T-helper 1 cell treated with Interleukin-12 subunit alpha and Interleukin-12 subunit beta and Interleukin-4 antibody, amounts not matched to agents 30 μg/mL and 1 μg/mL, for 36 hours (primary cell): ENCODE results near the gene RPRD1B.

Experiments used
- H3K27ac Mint-ChIP-seq: one replicate; pipeline ENCODE4 v1.8.0; 2021; ENCODE audit warnings: mild to moderate bottlenecking, mixed read lengths
- H3K27me3 Mint-ChIP-seq: one replicate; pipeline ENCODE4 v1.8.0; 2021; ENCODE audit warnings: low read depth, mixed read lengths
- H3K36me3 Mint-ChIP-seq: one replicate; pipeline ENCODE4 v1.8.0; 2021; ENCODE audit warnings: low read depth, mixed read lengths
- H3K4me1 Mint-ChIP-seq: one replicate; pipeline ENCODE4 v1.8.0; 2021; ENCODE audit warnings: low read depth, mixed read lengths
- H3K4me3 Mint-ChIP-seq: one replicate; pipeline ENCODE4 v1.8.0; 2021; ENCODE audit warnings: mild to moderate bottlenecking, moderate library complexity, mixed read lengths
- H3K9me3 Mint-ChIP-seq: one replicate; pipeline ENCODE4 v1.8.0; 2021; ENCODE audit warnings: mixed read lengths

Gene RPRD1B

GRCh38 chr20:38012332-38012731 is 21.2 kb upstream of the RPRD1B start:
- peaks cover 47% of the 10 kb centered on the region for H3K36me3 Mint-ChIP-seq
- no peak overlapping the region for H3K27ac Mint-ChIP-seq
- no peak overlapping the region for H3K4me3 Mint-ChIP-seq
- H3K9me3 Mint-ChIP-seq, result peaks cover 4% of the 10 kb centered on the region
- H3K4me1 Mint-ChIP-seq, result no peaks in the 10 kb centered on the region
- no peaks in the 10 kb centered on the region for H3K27me3 Mint-ChIP-seq

GRCh38 chr20:38013887-38014286 is 19.7 kb upstream of the RPRD1B start:
- Mint-ChIP-seq H3K9me3 (peaks cover 18% of the 10 kb centered on the region), H3K27me3 (no peaks in the 10 kb centered on the region), H3K27ac (no peak overlapping the region), H3K4me3 (no peak overlapping the region), H3K36me3 (peaks cover 55% of the 10 kb centered on the region), H3K4me1 (no peaks in the 10 kb centered on the region)

GRCh38 chr20:38017959-38018358 is 15.6 kb upstream of the RPRD1B start:
- peaks cover 29% of the 10 kb centered on the region for H3K9me3 Mint-ChIP-seq
- H3K4me1 Mint-ChIP-seq, result no peaks in the 10 kb centered on the region
- H3K27me3 Mint-ChIP-seq, result no peaks in the 10 kb centered on the region
- H3K27ac Mint-ChIP-seq, result no peak overlapping the region
- peaks cover 50% of the 10 kb centered on the region for H3K36me3 Mint-ChIP-seq
- H3K4me3 Mint-ChIP-seq, result no peak overlapping the region

- H3K9me3 Mint-ChIP-seq, result peaks cover 29% of the 10 kb centered on the region
- no peaks in the 10 kb centered on the region for H3K4me1 Mint-ChIP-seq
- H3K27ac Mint-ChIP-seq, result no peak overlapping the region
Measured at GRCh38 chr20:38018385-38018784, 15.2 kb upstream of the RPRD1B start.

GRCh38 chr20:38021087-38021772 is 12.3 kb upstream of the RPRD1B start:
- Mint-ChIP-seq H3K27ac (no peak overlapping the region), H3K4me3 (no peak overlapping the region), H3K36me3 (peaks cover 31% of the 10 kb centered on the region), H3K4me1 (peaks cover 3% of the 10 kb centered on the region), H3K27me3 (no peaks in the 10 kb centered on the region), H3K9me3 (peaks cover 29% of the 10 kb centered on the region)

More at GRCh38 chr20:38018385-38018784, 15.2 kb upstream of the RPRD1B start:
- no peaks in the 10 kb centered on the region for H3K27me3 Mint-ChIP-seq
- H3K36me3 Mint-ChIP-seq, result peaks cover 46% of the 10 kb centered on the region
- no peak overlapping the region for H3K4me3 Mint-ChIP-seq

GRCh38 chr20:38023181-38024001 is 10.2 kb upstream of the RPRD1B start:
- H3K9me3 Mint-ChIP-seq, result peaks cover 15% of the 10 kb centered on the region
- H3K36me3 Mint-ChIP-seq, result peaks cover 17% of the 10 kb centered on the region
- no peak overlapping the region for H3K4me3 Mint-ChIP-seq
- peaks cover 8% of the 10 kb centered on the region for H3K4me1 Mint-ChIP-seq
- no peaks in the 10 kb centered on the region for H3K27me3 Mint-ChIP-seq
- no peak overlapping the region for H3K27ac Mint-ChIP-seq

- Mint-ChIP-seq H3K4me1 (peaks cover 14% of the 10 kb centered on the region), H3K4me3 (no peak overlapping the region), H3K36me3 (peaks cover 10% of the 10 kb centered on the region), H3K27ac (no peak overlapping the region), H3K9me3 (peaks cover 5% of the 10 kb centered on the region), H3K27me3 (no peaks in the 10 kb centered on the region)
Measured at GRCh38 chr20:38024496-38024895, 9.1 kb upstream of the RPRD1B start.

GRCh38 chr20:38029453-38029852 is 4.1 kb upstream of the RPRD1B start:
- no peak overlapping the region for H3K27ac Mint-ChIP-seq
- H3K9me3 Mint-ChIP-seq, result no peaks in the 10 kb centered on the region
- H3K36me3 Mint-ChIP-seq, result peaks cover 9% of the 10 kb centered on the region
- H3K4me3 Mint-ChIP-seq, result no peak overlapping the region
- H3K27me3 Mint-ChIP-seq, result no peaks in the 10 kb centered on the region
- H3K4me1 Mint-ChIP-seq, result peaks cover 41% of the 10 kb centered on the region

GRCh38 chr20:38031957-38032356 is 1.6 kb upstream of the RPRD1B start:
- H3K9me3 Mint-ChIP-seq, result no peaks in the 10 kb centered on the region
- peaks cover 51% of the 10 kb centered on the region for H3K4me1 Mint-ChIP-seq
- peak overlapping the region; percentile 97 for H3K4me3 Mint-ChIP-seq
- peaks cover 17% of the 10 kb centered on the region for H3K36me3 Mint-ChIP-seq
- no peaks in the 10 kb centered on the region for H3K27me3 Mint-ChIP-seq
- peak overlapping the region; percentile 98 for H3K27ac Mint-ChIP-seq

GRCh38 chr20:38032585-38033329 is 789 bp upstream of the RPRD1B start:
- peak overlapping the region; percentile 97 for H3K4me3 Mint-ChIP-seq
- no peaks in the 10 kb centered on the region for H3K9me3 Mint-ChIP-seq
- peaks cover 22% of the 10 kb centered on the region for H3K36me3 Mint-ChIP-seq
- peak overlapping the region; percentile 98 for H3K27ac Mint-ChIP-seq
- H3K27me3 Mint-ChIP-seq, result no peaks in the 10 kb centered on the region
- H3K4me1 Mint-ChIP-seq, result peaks cover 55% of the 10 kb centered on the region

GRCh38 chr20:38034108-38034649 is 633 bp downstream of the RPRD1B start:
- no peaks in the 10 kb centered on the region for H3K27me3 Mint-ChIP-seq
- H3K9me3 Mint-ChIP-seq, result no peaks in the 10 kb centered on the region
- peaks cover 46% of the 10 kb centered on the region for H3K4me1 Mint-ChIP-seq
- H3K36me3 Mint-ChIP-seq, result peaks cover 18% of the 10 kb centered on the region
- H3K27ac Mint-ChIP-seq, result peak overlapping the region; percentile 98
- H3K4me3 Mint-ChIP-seq, result peak overlapping the region; percentile 97

GRCh38 chr20:38034961-38035360 is 1.4 kb downstream of the RPRD1B start:
- no peaks in the 10 kb centered on the region for H3K27me3 Mint-ChIP-seq
- peaks cover 16% of the 10 kb centered on the region for H3K36me3 Mint-ChIP-seq
- H3K9me3 Mint-ChIP-seq, result no peaks in the 10 kb centered on the region
- H3K4me3 Mint-ChIP-seq, result peak overlapping the region; percentile 97
- peaks cover 41% of the 10 kb centered on the region for H3K4me1 Mint-ChIP-seq
- H3K27ac Mint-ChIP-seq, result peak overlapping the region; percentile 98

- H3K4me3 Mint-ChIP-seq, result no peak overlapping the region
- peaks cover 21% of the 10 kb centered on the region for H3K36me3 Mint-ChIP-seq
- no peak overlapping the region for H3K27ac Mint-ChIP-seq
- peaks cover 32% of the 10 kb centered on the region for H3K4me1 Mint-ChIP-seq
- H3K9me3 Mint-ChIP-seq, result no peaks in the 10 kb centered on the region
- no peaks in the 10 kb centered on the region for H3K27me3 Mint-ChIP-seq
Measured at GRCh38 chr20:38036366-38036765, 2.8 kb downstream of the RPRD1B start.

- H3K36me3 Mint-ChIP-seq, result peaks cover 35% of the 10 kb centered on the region
- H3K27me3 Mint-ChIP-seq, result no peaks in the 10 kb centered on the region
- peak overlapping the region; percentile 31 for H3K27ac Mint-ChIP-seq
- no peaks in the 10 kb centered on the region for H3K9me3 Mint-ChIP-seq
- no peak overlapping the region for H3K4me3 Mint-ChIP-seq
- peaks cover 9% of the 10 kb centered on the region for H3K4me1 Mint-ChIP-seq
Measured at GRCh38 chr20:38040276-38040675, 6.7 kb downstream of the RPRD1B start.
